Testis (tissue), 2 donors: Measurements from ENCODE around the gene LILRA5.
"Not testable (repeated sequence)": the region's sequence is repeated elsewhere in the genome, so short reads cannot be mapped to it uniquely, and the experiment has no call there.

Experiments used
- POLR2A ChIP-seq: fragments of 450-650 bp; IDR thresholded peaks from one replicate; pipeline ENCODE4 v1.6.1; 2017; ENCODE audit warnings: antibody characterized with exemption, mild to moderate bottlenecking, moderate library complexity
- TF ChIP-seq, protein P1 (sequence below), 3 experiments: fragments of 450-650 bp in 2 of 3; fragments of 200-600 bp in 1 of 3; sonication (generic) in 1 of 3; IDR thresholded peaks; one replicate each; pipeline ENCODE4 v1.5.1; 2016 to 2019; ENCODE audit warnings: antibody characterized with exemption in 3 of 3, mild to moderate bottlenecking in 2 of 3, moderate library complexity in 1 of 3

DNA sequence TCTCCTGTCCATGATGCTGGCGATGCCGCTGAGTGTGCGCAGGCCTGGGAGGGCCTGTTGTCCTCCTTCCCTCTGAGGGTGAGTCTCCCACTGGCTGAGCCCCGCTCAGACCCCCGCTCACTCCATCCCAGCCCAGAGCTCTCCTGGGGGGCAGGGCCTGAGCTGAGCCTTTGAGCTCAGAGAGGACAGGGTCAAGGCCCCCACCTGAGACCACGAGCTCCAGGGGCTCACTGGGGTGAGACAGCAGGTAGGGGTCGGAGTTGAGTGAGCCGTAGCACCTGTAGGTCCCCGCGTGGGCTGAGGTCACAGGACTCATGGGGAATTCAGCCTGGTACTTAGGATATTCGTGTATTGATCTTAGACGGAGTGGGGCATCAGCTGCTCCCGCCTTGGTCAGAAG, 34.9 kb downstream of the LILRA5 start:
- TF ChIP-seq, protein P1, sequence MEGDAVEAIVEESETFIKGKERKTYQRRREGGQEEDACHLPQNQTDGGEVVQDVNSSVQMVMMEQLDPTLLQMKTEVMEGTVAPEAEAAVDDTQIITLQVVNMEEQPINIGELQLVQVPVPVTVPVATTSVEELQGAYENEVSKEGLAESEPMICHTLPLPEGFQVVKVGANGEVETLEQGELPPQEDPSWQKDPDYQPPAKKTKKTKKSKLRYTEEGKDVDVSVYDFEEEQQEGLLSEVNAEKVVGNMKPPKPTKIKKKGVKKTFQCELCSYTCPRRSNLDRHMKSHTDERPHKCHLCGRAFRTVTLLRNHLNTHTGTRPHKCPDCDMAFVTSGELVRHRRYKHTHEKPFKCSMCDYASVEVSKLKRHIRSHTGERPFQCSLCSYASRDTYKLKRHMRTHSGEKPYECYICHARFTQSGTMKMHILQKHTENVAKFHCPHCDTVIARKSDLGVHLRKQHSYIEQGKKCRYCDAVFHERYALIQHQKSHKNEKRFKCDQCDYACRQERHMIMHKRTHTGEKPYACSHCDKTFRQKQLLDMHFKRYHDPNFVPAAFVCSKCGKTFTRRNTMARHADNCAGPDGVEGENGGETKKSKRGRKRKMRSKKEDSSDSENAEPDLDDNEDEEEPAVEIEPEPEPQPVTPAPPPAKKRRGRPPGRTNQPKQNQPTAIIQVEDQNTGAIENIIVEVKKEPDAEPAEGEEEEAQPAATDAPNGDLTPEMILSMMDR (IDR thresholded peaks at IDR 0.05) = not testable (repeated sequence)
- not testable (repeated sequence) for TF ChIP-seq POLR2A
